GM23338 (cell line): ENCODE data around the gene SLC25A41. TPM values are rescaled to one million over a fixed set of nuclear protein-coding genes. Genes with fewer than 3 reads are reported as not detected.

Experiments used
- ATAC-seq: fragments of 200-7000 bp; cut with Tn5 transposase; 3 replicates; pipeline ENCODE4 v1.9.1; 2020
- DNase-seq: peaks from one replicate; pipeline ENCODE4 v3.0.0-alpha.2; 2015; ENCODE audit warnings: low spot score
- H2AFZ ChIP-seq: fragments of 200-600 bp; sonication (generic); 2 replicates; pipeline ENCODE4 v1.8.0; 2016; ENCODE audit warnings: antibody characterized with exemption, mild to moderate bottlenecking, moderate library complexity
- H3F3A ChIP-seq: fragments of 200-600 bp; sonication (generic); replicated peaks from 2 replicates; pipeline ENCODE4 v1.8.0; 2017; ENCODE audit warnings: antibody characterized with exemption, mixed run types, low read depth
- H3K27ac ChIP-seq: fragments of 200-600 bp; sonication (generic); 2 replicates; pipeline ENCODE4 v1.6.1; 2016; ENCODE audit warnings: low read depth
- H3K27me3 ChIP-seq: fragments of 200-600 bp; sonication (generic); 2 replicates; pipeline ENCODE4 v1.8.0; 2016; ENCODE audit warnings: mild to moderate bottlenecking, mixed run types, moderate library complexity; ENCODE audit not compliant: insufficient read depth
- H3K36me3 ChIP-seq: fragments of 200-600 bp; sonication (generic); 2 replicates; pipeline ENCODE4 v1.8.0; 2016; ENCODE audit warnings: mild to moderate bottlenecking; ENCODE audit not compliant: insufficient read depth
- H3K4me1 ChIP-seq: fragments of 200-600 bp; sonication (generic); 2 replicates; pipeline ENCODE4 v1.8.0; 2016; ENCODE audit warnings: mild to moderate bottlenecking, moderate library complexity; ENCODE audit not compliant: insufficient read depth
- H3K4me2 ChIP-seq: fragments of 200-600 bp; sonication (generic); 2 replicates; pipeline ENCODE4 v1.7.1; 2017; ENCODE audit warnings: mixed run types
- H3K4me3 ChIP-seq: fragments of 200-600 bp; sonication (generic); 2 replicates; pipeline ENCODE4 v1.6.1; 2016; ENCODE audit warnings: mixed run types
- H3K79me2 ChIP-seq: fragments of 200-600 bp; sonication (generic); replicated peaks from 2 replicates; pipeline ENCODE4 v1.8.0; 2017; ENCODE audit warnings: mild to moderate bottlenecking; ENCODE audit not compliant: insufficient read depth
- H3K9me2 ChIP-seq: fragments of 200-600 bp; sonication (generic); 2 replicates; pipeline ENCODE4 v1.8.0; 2017; ENCODE audit not compliant: insufficient read depth
- H4K20me1 ChIP-seq: fragments of 200-600 bp; sonication (generic); replicated peaks from 2 replicates; pipeline ENCODE4 v1.8.0; 2017; ENCODE audit warnings: mild to moderate bottlenecking; ENCODE audit not compliant: insufficient read depth
- H3K27ac Mint-ChIP-seq: 2 replicates; pipeline ENCODE4 v1.8.0; 2020; ENCODE audit warnings: inconsistent platforms, mild to moderate bottlenecking, moderate library complexity, mixed read lengths
- H3K27me3 Mint-ChIP-seq: 3 replicates; pipeline ENCODE4 v1.8.0; 2022; ENCODE audit warnings: low read depth, mild to moderate bottlenecking, moderate library complexity, mixed read lengths, inconsistent platforms; ENCODE audit not compliant: insufficient read depth, poor library complexity
- H3K36me3 Mint-ChIP-seq: 3 replicates; pipeline ENCODE4 v1.8.0; 2021; ENCODE audit warnings: low read depth, mild to moderate bottlenecking, inconsistent platforms, moderate library complexity, mixed read lengths
- H3K4me1 Mint-ChIP-seq: 3 replicates; pipeline ENCODE4 v1.8.0; 2020; ENCODE audit warnings: mild to moderate bottlenecking, inconsistent platforms, mixed read lengths
- H3K4me3 Mint-ChIP-seq: 3 replicates; pipeline ENCODE4 v1.8.0; 2021; ENCODE audit warnings: moderate library complexity, mild to moderate bottlenecking, inconsistent platforms, mixed read lengths
- H3K9me3 Mint-ChIP-seq: 3 replicates; pipeline ENCODE4 v1.8.0; 2020; ENCODE audit warnings: moderate library complexity, mild to moderate bottlenecking, inconsistent platforms, mixed read lengths
- CTCF ChIP-seq, 2 experiments: fragments of 200-600 bp in 1 of 2; sonication (generic) in 1 of 2; conservative IDR thresholded peaks; 2 replicates each; pipeline versions ENCODE4 v1.5.1 to v1.6.1; 2016 to 2017; ENCODE audit warnings: antibody characterized with exemption in 2 of 2, low read depth in 2 of 2, mild to moderate bottlenecking in 2 of 2, moderate library complexity in 1 of 2
- ETS1 ChIP-seq: IDR thresholded peaks from 2 replicates; pipeline ENCODE4 v1.6.1; 2016; ENCODE audit warnings: antibody characterized with exemption
- EZH2 ChIP-seq: fragments of 200-600 bp; sonication (generic); IDR thresholded peaks from one replicate; pipeline ENCODE4 v1.8.0; 2017; ENCODE audit warnings: antibody characterized with exemption, mild to moderate bottlenecking, low read depth; ENCODE audit not compliant: unreplicated experiment
- EZH2phosphoT487 ChIP-seq: fragments of 200-600 bp; sonication (generic); IDR thresholded peaks from one replicate; pipeline ENCODE4 v1.8.1; 2018; ENCODE audit warnings: antibody characterized with exemption; ENCODE audit not compliant: unreplicated experiment
- JUNB ChIP-seq: IDR thresholded peaks from one replicate; pipeline ENCODE4 v1.6.1; 2016; ENCODE audit warnings: antibody characterized with exemption; ENCODE audit not compliant: unreplicated experiment
- REST ChIP-seq: IDR thresholded peaks from one replicate; pipeline ENCODE4 v1.6.1; 2018; ENCODE audit warnings: antibody characterized with exemption; ENCODE audit not compliant: unreplicated experiment
- ZNF114 ChIP-seq: fragments of 250-450 bp; sonication (Bioruptor Pico); IDR thresholded peaks from 2 replicates; pipeline ENCODE4 v1.5.0; 2020; ENCODE audit warnings: mild to moderate bottlenecking, moderate library complexity
- ZNF462 ChIP-seq: fragments of 250-450 bp; sonication (Bioruptor Pico); IDR thresholded peaks from 2 replicates; pipeline ENCODE4 v1.5.0; 2020; ENCODE audit warnings: mild to moderate bottlenecking, moderate library complexity
- polyA plus RNA-seq: library from polyadenylated mRNA; unstranded; fragments of >200 nt; fragmentation: Nextera tagmentation; extraction: Ambion mirVana; gene quantifications from 2 replicates; pipeline ENCODE4 v1.2.1, GENCODE V29; 2016
- total RNA-seq: library from RNA; depleted of rRNA; stranded (reverse); fragments of >200 nt; shearing (Covaris generic); gene quantifications from 2 replicates; pipeline ENCODE4 v1.2.3, GENCODE V29; 2014

The SLC25A41 gene
- total and polyA plus RNA-seq, 2 experiments from 2014 or later = 0.24 to 0.35 TPM

- TF ChIP-seq ZNF462 (CRISPR knock-in tag) = no peak
- no peak for TF ChIP-seq ETS1
- no peak for TF ChIP-seq EZH2phosphoT487
- no peak for TF ChIP-seq ZNF114 (CRISPR knock-in tag)
- no peak for TF ChIP-seq EZH2
These were observed 46.4 kb upstream of the SLC25A41 start (continued) for GRCh38 chr19:6479836-6480398.

- Histone ChIP-seq H2AFZ (no peak overlapping the region), H3K36me3 (no peaks in the 10 kb centered on the region), H3K27me3 (peaks cover 14% of the 10 kb centered on the region), H4K20me1 (no peaks in the 10 kb centered on the region), H3K27ac (no peak overlapping the region), H3K79me2 (no peaks in the 10 kb centered on the region), H3K4me1 (peaks cover 7% of the 10 kb centered on the region), H3F3A (no peaks in the 10 kb centered on the region), H3K9me2 (no peaks in the 10 kb centered on the region), H3K4me3 (no peak overlapping the region), H3K4me2 (no peak overlapping the region)
- no peaks in the 10 kb centered on the region; the same call in 2 of the 3 replicates for H3K9me3 Mint-ChIP-seq
- H3K4me1 Mint-ChIP-seq = peaks cover 12% of the 10 kb centered on the region; the same call in 2 of the 3 replicates
- peaks cover 11% of the 10 kb centered on the region for H3K27me3 Mint-ChIP-seq
- no peak overlapping the region for H3K4me3 Mint-ChIP-seq
- no peak for DNase-seq
- no peak for ATAC-seq
- H3K36me3 Mint-ChIP-seq = no peaks in the 10 kb centered on the region
- no peak overlapping the region for H3K27ac Mint-ChIP-seq
- TF ChIP-seq CTCF (conservative IDR thresholded peaks at IDR 0.05; ENCODE audit: low read depth in 2 of 2) (no peak), ZNF114 (CRISPR knock-in tag) (no peak), EZH2 (no peak), EZH2phosphoT487 (no peak), JUNB (no peak), REST (no peak)
These were observed 45.3 kb upstream of the SLC25A41 start for GRCh38 chr19:6478815-6479214.
